NB4 (cell line): ENCODE data around the gene TGM6.
"Not testable (repeated sequence)": the region's sequence is repeated elsewhere in the genome, so short reads cannot be mapped to it uniquely, and the experiment has no call there.

Source experiments
- DNase-seq: peaks from one replicate; pipeline ENCODE4 v3.0.0; 2010; ENCODE audit warnings: low read depth
- H3K4me3 ChIP-seq: one replicate; pipeline ENCODE4 v1.5.1; 2011; ENCODE audit warnings: mild to moderate bottlenecking, low read depth, low read length, moderate library complexity
- CTCF ChIP-seq: IDR thresholded peaks from one replicate; pipeline ENCODE4 v1.5.1; 2012; ENCODE audit warnings: low read depth, low read length
- MAX ChIP-seq: IDR thresholded peaks from 2 replicates; pipeline ENCODE4 v1.6.1; 2011; ENCODE audit warnings: low read depth, low read length
- MYC ChIP-seq: IDR thresholded peaks from 2 replicates; pipeline ENCODE4 v1.6.1; 2011; ENCODE audit warnings: low read depth, low read length
- POLR2A ChIP-seq: IDR thresholded peaks from 2 replicates; pipeline ENCODE4 v1.6.1; 2011; ENCODE audit warnings: mild to moderate bottlenecking; ENCODE audit not compliant: insufficient read length; ENCODE audit errors: extremely low read depth

Gene TGM6

DNA sequence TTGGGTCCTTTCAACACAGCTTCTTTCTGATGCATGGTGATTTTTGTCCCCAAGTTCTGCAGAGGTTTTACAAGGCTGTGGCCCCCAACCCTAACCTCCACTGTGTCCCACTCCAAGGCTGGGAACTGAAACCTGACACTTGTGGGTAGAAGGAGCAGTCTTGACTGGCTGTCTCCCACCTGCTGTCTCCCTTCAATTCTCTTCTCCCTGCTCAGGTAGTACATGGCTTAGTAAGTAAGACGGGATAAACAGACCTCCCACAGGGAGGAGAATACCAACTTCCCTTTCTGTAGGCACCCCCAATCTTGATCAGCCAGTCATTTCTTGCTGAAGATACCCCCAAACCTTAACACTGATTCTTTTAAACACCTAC, 25.0 kb downstream of the TGM6 start:
- no peak for TF ChIP-seq CTCF
- no peak for TF ChIP-seq MYC
- no peak for TF ChIP-seq POLR2A
- no peak for TF ChIP-seq MAX
- no peak for DNase-seq
- no peak overlapping the region for H3K4me3 ChIP-seq

DNA sequence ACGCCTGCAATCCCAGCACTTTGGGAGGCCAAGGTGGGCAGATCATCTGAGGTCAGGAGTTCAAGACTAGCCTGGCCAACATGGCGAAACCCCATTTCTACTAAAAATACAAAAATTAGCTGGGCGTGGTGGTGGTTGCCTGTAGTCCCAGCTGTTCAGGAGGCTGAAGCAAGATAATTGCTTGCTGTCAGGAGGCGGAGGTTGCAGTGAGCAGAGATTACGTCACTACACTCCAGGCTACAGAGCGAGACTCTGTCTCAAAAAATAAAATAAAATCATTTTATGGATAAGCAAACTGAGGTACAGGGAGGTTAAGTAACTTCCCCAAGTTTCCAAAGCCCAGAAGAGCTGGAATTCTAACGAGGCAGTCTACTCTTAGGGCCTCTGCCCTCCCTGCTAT, 26.7 kb downstream of the TGM6 start:
- not testable (repeated sequence) for DNase-seq, H3K4me3 ChIP-seq

DNA sequence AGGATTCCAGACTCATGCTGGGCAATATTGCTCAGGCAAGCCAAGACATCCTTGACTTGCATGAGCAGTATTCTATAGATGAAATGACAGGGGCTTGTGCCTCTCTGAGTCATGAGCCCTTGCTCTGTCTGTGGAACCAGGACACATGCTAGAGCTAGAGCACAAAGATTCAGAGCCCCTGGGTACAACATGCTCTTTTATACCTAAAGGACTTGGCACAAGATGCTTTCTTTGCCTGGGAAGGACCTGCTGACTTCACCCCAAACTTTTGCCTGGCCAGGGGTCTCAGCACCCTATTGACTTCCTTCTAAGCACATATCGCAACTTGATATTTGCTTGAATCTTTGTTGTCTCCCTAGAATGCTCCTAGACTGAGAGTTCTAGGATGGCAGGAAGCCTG, 27.4 kb downstream of the TGM6 start:
- DNase-seq: no peak
- no peak overlapping the region for H3K4me3 ChIP-seq
- TF ChIP-seq MAX: no peak
- TF ChIP-seq MYC: no peak
- TF ChIP-seq CTCF: no peak
- no peak for TF ChIP-seq POLR2A

- H3K4me3 ChIP-seq: no peak overlapping the region
- DNase-seq: no peak
- TF ChIP-seq CTCF (no peak), MYC (no peak), MAX (no peak), POLR2A (no peak)
Measured at GRCh38 chr20:2416541-2417212, 36.0 kb downstream of the TGM6 start.

GRCh38 chr20:2417213-2417541, 36.5 kb downstream of the TGM6 start:
- no peak for TF ChIP-seq POLR2A
- TF ChIP-seq MYC: no peak
- no peak for TF ChIP-seq CTCF
- no peak for TF ChIP-seq MAX
- DNase-seq: no peak
- no peak overlapping the region for H3K4me3 ChIP-seq

- DNase-seq: no peak
- no peak overlapping the region for H3K4me3 ChIP-seq
- no peak for TF ChIP-seq CTCF
- no peak for TF ChIP-seq MAX
- no peak for TF ChIP-seq POLR2A
- no peak for TF ChIP-seq MYC
Measured at GRCh38 chr20:2418388-2418787, 37.7 kb downstream of the TGM6 start.
